ENCODE measurements around the gene PMIS2.

Gene PMIS2

DNA sequence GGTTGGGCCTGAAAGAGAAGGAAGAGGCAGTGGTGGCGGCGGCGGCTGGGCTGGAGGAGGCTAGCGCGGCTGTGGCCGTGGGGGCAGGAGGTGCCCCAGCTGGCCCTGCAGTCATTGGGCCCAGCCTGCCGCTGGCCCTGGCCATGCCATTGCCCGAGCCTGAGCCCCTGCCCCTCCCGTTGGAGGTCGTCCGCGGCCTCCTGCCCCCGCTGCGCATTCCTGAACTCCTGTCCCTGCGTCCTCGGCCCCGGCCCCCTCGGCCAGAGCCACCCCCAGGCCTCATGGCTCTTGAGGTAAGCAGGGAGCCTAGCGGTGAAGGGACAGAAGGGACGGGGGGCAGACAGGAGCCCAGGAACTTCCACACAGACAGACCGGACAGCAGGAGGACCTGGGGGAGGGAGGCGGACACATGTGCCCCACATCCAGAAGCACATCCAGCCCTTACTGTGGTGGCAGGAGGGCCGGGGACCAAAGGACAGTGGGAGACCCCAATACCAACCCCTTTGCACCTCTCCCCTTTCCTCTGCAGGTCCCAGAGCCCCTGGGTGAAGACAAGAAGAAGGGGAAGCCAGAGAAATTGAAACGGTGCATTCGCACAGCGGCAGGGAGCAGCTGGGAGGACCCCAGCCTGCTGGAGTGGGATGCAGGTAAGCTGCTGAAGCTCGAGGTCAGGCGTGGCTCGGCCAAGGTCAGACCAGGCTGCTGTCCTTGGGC lies 47.9 kb downstream of the PMIS2 start:
- ATAC-seq, result no peak

DNA sequence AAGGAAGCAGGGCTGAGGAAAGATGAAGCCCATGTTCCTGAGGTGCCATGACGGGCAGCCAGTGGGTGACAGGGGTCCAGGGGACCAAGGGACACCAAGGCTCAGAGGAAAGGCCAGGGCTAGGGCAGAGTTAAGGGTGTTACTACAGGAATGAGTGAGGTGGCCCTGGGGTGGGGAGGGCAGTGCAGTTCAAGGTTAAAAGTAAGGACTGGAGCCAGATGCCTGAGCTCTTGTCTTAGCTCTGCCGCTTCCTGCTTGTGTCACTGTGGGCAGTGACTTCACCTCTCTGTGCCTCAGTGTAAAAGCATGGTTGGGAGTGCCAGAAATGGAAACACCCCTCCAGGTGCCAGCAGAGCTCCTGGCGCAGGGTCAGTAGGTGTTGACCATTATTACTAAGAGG lies 50.7 kb downstream of the PMIS2 start:
- ATAC-seq, result no peak
